MCF 10A (cell line): ENCODE data around the gene NOX5. TPM values are rescaled to one million over a fixed set of nuclear protein-coding genes. Genes with fewer than 3 reads are reported as not detected.
"Not testable (repeated sequence)": the region's sequence is repeated elsewhere in the genome, so short reads cannot be mapped to it uniquely, and the experiment has no call there.

Experiments used
- BruUV-seq: library from RNA; stranded (reverse); fragments of 400-500 nt; replicated peaks from 2 replicates; lab custom pipeline; 2021; lab: Mats Ljungman, UMichigan
- CTCF ChIA-PET: fragments of 300-600 bp; sonication (Branson Sonifier 250); formaldehyde crosslinking; extraction: SDS; loops from one replicate; lab custom pipeline; 2021; ENCODE audit warnings: antibody characterized with exemption, inconsistent platforms; lab: Yijun Ruan, JAX
- POLR2A ChIA-PET: fragments of 300-600, 350-650 bp; sonication (Branson Sonifier 250); formaldehyde crosslinking; extraction: SDS; loops from one replicate; lab custom pipeline; 2020; ENCODE audit warnings: antibody characterized with exemption, inconsistent platforms; lab: Yijun Ruan, JAX
- DNase-seq: peaks from one replicate; pipeline ENCODE4 v3.0.0-alpha.2; 2018; ENCODE audit not compliant: unreplicated experiment
- H3K27ac Mint-ChIP-seq: one replicate; pipeline ENCODE4 v1.8.0; 2022; ENCODE audit warnings: mild to moderate bottlenecking, low read depth, mixed read lengths; ENCODE audit not compliant: unreplicated experiment
- H3K27me3 Mint-ChIP-seq: one replicate; pipeline ENCODE4 v1.8.0; 2022; ENCODE audit warnings: mixed read lengths; ENCODE audit not compliant: insufficient read depth, unreplicated experiment
- H3K36me3 Mint-ChIP-seq: one replicate; pipeline ENCODE4 v1.8.0; 2022; ENCODE audit warnings: mild to moderate bottlenecking, moderate library complexity, mixed read lengths; ENCODE audit not compliant: insufficient read depth, unreplicated experiment
- H3K4me1 Mint-ChIP-seq: one replicate; pipeline ENCODE4 v1.8.0; 2022; ENCODE audit warnings: mixed read lengths; ENCODE audit not compliant: insufficient read depth, unreplicated experiment
- H3K4me3 Mint-ChIP-seq: one replicate; pipeline ENCODE4 v1.8.0; 2022; ENCODE audit warnings: mild to moderate bottlenecking, moderate library complexity, mixed read lengths; ENCODE audit not compliant: unreplicated experiment
- H3K9me3 Mint-ChIP-seq: one replicate; pipeline ENCODE4 v1.8.0; 2022; ENCODE audit warnings: mixed read lengths; ENCODE audit not compliant: unreplicated experiment
- intact Hi-C: fragments of 100-400 bp; cut with micrococcal nuclease; formaldehyde crosslinking; loops from 2 replicates; pipeline ENCODE4 v1.14.1; 2022
- total RNA-seq: library from RNA; stranded (reverse); gene quantifications from 2 replicates; pipeline ENCODE4 v1.2.3, GENCODE V29; 2022
- TF ChIP-seq, protein P1 (sequence below): fragments of 200-600 bp; IDR thresholded peaks from one replicate; pipeline ENCODE4 v1.8.0; 2022; ENCODE audit warnings: antibody characterized with exemption, mild to moderate bottlenecking; ENCODE audit not compliant: unreplicated experiment

NOX5 gene
- total RNA-seq, 1 experiment from 2014 or later, result 1.4 TPM

- Mint-ChIP-seq H3K27ac (no peak overlapping the region), H3K36me3 (no peaks in the 10 kb centered on the region), H3K4me1 (no peaks in the 10 kb centered on the region), H3K9me3 (peaks cover 17% of the 10 kb centered on the region), H3K4me3 (no peak overlapping the region), H3K27me3 (no peaks in the 10 kb centered on the region)
- no TSS peak for BruUV-seq
- intact Hi-C loops, result no loop called here
- DNase-seq, result no peak
- POLR2A ChIA-PET, result no interaction called here
- TF ChIP-seq, protein P1, sequence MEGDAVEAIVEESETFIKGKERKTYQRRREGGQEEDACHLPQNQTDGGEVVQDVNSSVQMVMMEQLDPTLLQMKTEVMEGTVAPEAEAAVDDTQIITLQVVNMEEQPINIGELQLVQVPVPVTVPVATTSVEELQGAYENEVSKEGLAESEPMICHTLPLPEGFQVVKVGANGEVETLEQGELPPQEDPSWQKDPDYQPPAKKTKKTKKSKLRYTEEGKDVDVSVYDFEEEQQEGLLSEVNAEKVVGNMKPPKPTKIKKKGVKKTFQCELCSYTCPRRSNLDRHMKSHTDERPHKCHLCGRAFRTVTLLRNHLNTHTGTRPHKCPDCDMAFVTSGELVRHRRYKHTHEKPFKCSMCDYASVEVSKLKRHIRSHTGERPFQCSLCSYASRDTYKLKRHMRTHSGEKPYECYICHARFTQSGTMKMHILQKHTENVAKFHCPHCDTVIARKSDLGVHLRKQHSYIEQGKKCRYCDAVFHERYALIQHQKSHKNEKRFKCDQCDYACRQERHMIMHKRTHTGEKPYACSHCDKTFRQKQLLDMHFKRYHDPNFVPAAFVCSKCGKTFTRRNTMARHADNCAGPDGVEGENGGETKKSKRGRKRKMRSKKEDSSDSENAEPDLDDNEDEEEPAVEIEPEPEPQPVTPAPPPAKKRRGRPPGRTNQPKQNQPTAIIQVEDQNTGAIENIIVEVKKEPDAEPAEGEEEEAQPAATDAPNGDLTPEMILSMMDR, result no peak
- CTCF ChIA-PET, result interaction anchor here (0.8 kb wide), 2 partner anchors 12 to 1184 kb away, joined by 3 read pairs; no protein-coding TSS in a partner anchor
Measured at GRCh38 chr15:68972201-68973065, 42.1 kb upstream of the NOX5 start.

DNA sequence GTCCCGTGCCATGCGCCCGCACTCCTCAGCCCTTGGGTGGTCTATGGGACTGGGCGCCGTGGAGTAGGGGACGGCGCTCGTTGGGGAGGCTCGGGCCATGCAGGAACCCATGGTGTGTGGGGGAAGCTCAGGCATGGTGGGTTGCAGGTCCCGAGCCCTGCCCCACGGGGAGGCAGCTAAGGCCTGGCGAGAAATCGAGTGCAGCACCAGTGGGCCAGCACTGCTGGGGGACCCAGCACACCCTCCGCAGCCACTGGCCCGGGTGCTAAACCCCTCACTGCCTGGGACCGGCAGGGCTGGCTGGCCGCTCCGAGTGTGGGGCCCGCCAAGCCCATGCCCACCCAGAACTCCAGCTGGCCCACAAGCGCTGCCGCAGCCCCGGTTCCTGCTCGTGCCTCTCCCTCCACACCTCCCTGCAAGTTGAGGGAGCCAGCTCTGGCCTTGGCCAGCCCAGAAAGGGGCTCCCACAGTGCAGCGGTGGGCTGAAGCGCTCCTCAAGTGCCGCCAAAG, 38.8 kb upstream of the NOX5 start:
- H3K4me3 Mint-ChIP-seq, CTCF ChIA-PET, H3K36me3 Mint-ChIP-seq, H3K27me3 Mint-ChIP-seq, POLR2A ChIA-PET, BruUV-seq, H3K4me1 Mint-ChIP-seq, DNase-seq, H3K27ac Mint-ChIP-seq, intact Hi-C loops, H3K9me3 Mint-ChIP-seq: not testable (repeated sequence)

DNA sequence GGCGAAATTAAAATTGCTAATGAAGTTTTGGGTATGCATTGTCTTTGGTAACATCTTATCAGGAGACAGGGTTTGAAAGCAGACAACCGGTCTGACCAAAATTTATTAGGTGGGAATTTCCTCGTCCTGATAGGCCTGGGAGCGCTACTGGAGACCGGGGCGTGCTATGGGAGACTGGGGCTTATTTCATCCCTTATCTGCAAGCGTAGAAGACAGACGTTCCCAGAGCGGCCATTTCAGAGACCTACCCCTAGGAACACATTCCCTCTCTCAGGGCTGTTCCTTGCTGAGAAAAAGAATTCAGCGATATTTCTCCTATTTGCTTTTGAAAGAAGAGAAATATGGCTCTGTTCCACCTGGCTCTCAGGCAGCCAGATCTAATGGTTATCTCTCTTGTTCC, 37.1 kb upstream of the NOX5 start:
- DNase-seq, POLR2A ChIA-PET, H3K4me1 Mint-ChIP-seq, intact Hi-C loops, H3K36me3 Mint-ChIP-seq, H3K27ac Mint-ChIP-seq, H3K9me3 Mint-ChIP-seq, CTCF ChIA-PET, H3K4me3 Mint-ChIP-seq, BruUV-seq, H3K27me3 Mint-ChIP-seq: not testable (repeated sequence)

- CTCF ChIA-PET, result no interaction called here
Measured at GRCh38 chr15:68979006-68979405, 35.5 kb upstream of the NOX5 start.

More at GRCh38 chr15:68979006-68979405, 35.5 kb upstream of the NOX5 start:
- no peak overlapping the region for H3K27ac Mint-ChIP-seq
- H3K27me3 Mint-ChIP-seq, result no peaks in the 10 kb centered on the region
- TF ChIP-seq, protein P1, result no peak
- DNase-seq, result no peak
- H3K4me3 Mint-ChIP-seq, result no peak overlapping the region
- POLR2A ChIA-PET, result interaction anchor here (1.3 kb wide), 1 partner anchor 13 kb away, joined by 3 read pairs; no protein-coding TSS in a partner anchor
- H3K4me1 Mint-ChIP-seq, result no peaks in the 10 kb centered on the region
- intact Hi-C loops, result no loop called here
- no peaks in the 10 kb centered on the region for H3K9me3 Mint-ChIP-seq
- H3K36me3 Mint-ChIP-seq, result no peaks in the 10 kb centered on the region
- BruUV-seq, result no TSS peak
